A673 (cell line): ENCODE data around the gene MAGI1. TPM values are rescaled to one million over a fixed set of nuclear protein-coding genes. Genes with fewer than 3 reads are reported as not detected.

Experiments used
- BruUV-seq: library from RNA; stranded (reverse); fragments of 400-500 nt; replicated peaks from 2 replicates; lab custom pipeline; 2021; lab: Mats Ljungman, UMichigan
- CTCF ChIA-PET: fragments of 300-600 bp; sonication (Branson Sonifier 250); formaldehyde crosslinking; loops from one replicate; lab custom pipeline; 2022; ENCODE audit warnings: antibody characterized with exemption; lab: Charles Lee
- POLR2A ChIA-PET: fragments of 300-600 bp; sonication (Branson Sonifier 250); formaldehyde crosslinking; loops from one replicate; lab custom pipeline; 2022; ENCODE audit warnings: antibody characterized with exemption; ENCODE audit not compliant: low non-redundant PET; lab: Charles Lee
- DNase-seq: peaks from one replicate; pipeline ENCODE4 v3.0.0-alpha.2; 2015; ENCODE audit warnings: low spot score
- H3K27ac ChIP-seq: fragments of 200-600 bp; sonication (generic); 2 replicates; pipeline ENCODE4 v1.5.1; 2016; ENCODE audit warnings: mixed run types, low read depth, mild to moderate bottlenecking, mixed read lengths, antibody characterized with exemption, low read length; ENCODE audit not compliant: poor library complexity, severe bottlenecking
- H3K27me3 ChIP-seq: fragments of 200-600 bp; sonication (generic); replicated peaks from 2 replicates; pipeline ENCODE4 v1.6.1; 2017; ENCODE audit warnings: mixed run types, low read depth, mild to moderate bottlenecking, mixed read lengths, antibody characterized with exemption, low read length; ENCODE audit not compliant: insufficient read depth, poor library complexity
- H3K36me3 ChIP-seq: fragments of 200-600 bp; sonication (generic); 2 replicates; pipeline ENCODE4 v1.6.1; 2016; ENCODE audit warnings: mixed run types, mild to moderate bottlenecking, mixed read lengths, antibody characterized with exemption, low read length; ENCODE audit not compliant: insufficient read depth, poor library complexity, severe bottlenecking
- H3K4me1 ChIP-seq: fragments of 200-600 bp; sonication (generic); 2 replicates; pipeline ENCODE4 v1.6.1; 2017; ENCODE audit warnings: mixed run types, mild to moderate bottlenecking, mixed read lengths, antibody characterized with exemption, low read length; ENCODE audit not compliant: insufficient read depth, poor library complexity, severe bottlenecking
- H3K4me3 ChIP-seq: fragments of 200-600 bp; sonication (generic); 2 replicates; pipeline ENCODE4 v1.5.1; 2016; ENCODE audit warnings: low read depth, mixed run types, mild to moderate bottlenecking, mixed read lengths, low read length; ENCODE audit not compliant: poor library complexity, severe bottlenecking
- H3K9me3 ChIP-seq: fragments of 200-600 bp; sonication (generic); 2 replicates; pipeline ENCODE4 v1.6.1; 2016; ENCODE audit warnings: mixed run types, low read depth, mild to moderate bottlenecking, mixed read lengths, antibody characterized with exemption, low read length; ENCODE audit not compliant: poor library complexity, severe bottlenecking
- EZH2 ChIP-seq: fragments of 200-600 bp; sonication (generic); IDR thresholded peaks from 2 replicates; pipeline ENCODE4 v1.6.1; 2017; ENCODE audit warnings: borderline replicate concordance, low read depth, mild to moderate bottlenecking, mixed read lengths, antibody characterized with exemption, low read length; ENCODE audit not compliant: poor library complexity, severe bottlenecking
- intact Hi-C: fragments of 100-400 bp; cut with micrococcal nuclease; formaldehyde crosslinking; loops from one replicate; pipeline ENCODE4 v1.10.0; 2022; ENCODE audit not compliant: unreplicated experiment
- total RNA-seq: library from RNA; stranded (reverse); gene quantifications from 2 replicates; pipeline ENCODE4 v1.2.3, GENCODE V29; 2021
- TF ChIP-seq, protein P1 (sequence below): fragments of 300-800, 200-600 bp; sonication (generic); conservative IDR thresholded peaks from 2 replicates; pipeline ENCODE4 v1.5.1; 2017; ENCODE audit warnings: low read depth, mild to moderate bottlenecking, antibody characterized with exemption, low read length, moderate library complexity, mixed read lengths

The MAGI1 gene
- total RNA-seq, 1 experiment from 2014 or later = 30.5 TPM

DNA sequence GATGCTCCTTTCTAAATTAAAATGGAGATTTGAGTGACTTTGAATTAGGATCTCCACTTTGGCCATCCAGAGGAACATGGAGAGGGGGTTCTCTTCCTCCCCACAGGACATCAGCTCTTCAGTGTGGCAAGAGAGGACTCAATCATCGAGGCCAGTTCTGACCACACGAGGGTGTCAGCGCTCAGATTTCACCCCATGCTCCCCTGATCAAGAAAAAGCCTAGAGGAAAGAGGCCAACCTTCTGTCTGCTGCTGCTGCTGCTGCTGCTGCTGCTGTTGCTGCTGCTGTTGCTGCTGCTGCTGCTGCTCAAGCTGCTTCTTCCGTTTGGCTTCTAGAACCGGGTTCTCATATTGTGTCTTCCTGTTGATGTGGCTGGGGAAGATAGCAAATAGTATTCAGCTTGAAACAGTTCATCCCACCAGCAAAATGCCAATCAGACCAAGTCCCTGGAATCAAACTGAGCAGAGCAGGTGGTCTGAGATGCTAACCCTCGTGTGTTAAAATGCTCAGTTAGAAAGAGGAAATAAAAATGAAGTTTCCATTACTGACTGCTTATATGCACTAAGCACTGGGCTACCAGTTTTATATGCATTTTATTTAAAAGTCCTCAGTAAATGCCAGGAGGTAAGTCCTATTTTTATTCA is 599.0 kb downstream of the MAGI1 start:
- H3K27me3 ChIP-seq = no peaks in the 10 kb centered on the region
- no peak overlapping the region for H3K27ac ChIP-seq
- H3K9me3 ChIP-seq = no peaks in the 10 kb centered on the region
- intact Hi-C loops = loop anchor here (5.0 to 10.0 kb wide), 2 partner anchors 235 to 907 kb away; no protein-coding TSS in a partner anchor
- H3K36me3 ChIP-seq = no peaks in the 10 kb centered on the region
- peak; percentile 52 for DNase-seq
- H3K4me3 ChIP-seq = no peak overlapping the region
- ChIA-PET CTCF (interaction anchor here (0.7 to 1.0 kb wide), 3 partner anchors 475 to 780 kb away, joined by 3 read pairs; no protein-coding TSS in a partner anchor), POLR2A (no interaction called here)
- peaks cover 9% of the 10 kb centered on the region for H3K4me1 ChIP-seq
- BruUV-seq = no TSS peak
- TF ChIP-seq EZH2 = no peak
- TF ChIP-seq, protein P1, sequence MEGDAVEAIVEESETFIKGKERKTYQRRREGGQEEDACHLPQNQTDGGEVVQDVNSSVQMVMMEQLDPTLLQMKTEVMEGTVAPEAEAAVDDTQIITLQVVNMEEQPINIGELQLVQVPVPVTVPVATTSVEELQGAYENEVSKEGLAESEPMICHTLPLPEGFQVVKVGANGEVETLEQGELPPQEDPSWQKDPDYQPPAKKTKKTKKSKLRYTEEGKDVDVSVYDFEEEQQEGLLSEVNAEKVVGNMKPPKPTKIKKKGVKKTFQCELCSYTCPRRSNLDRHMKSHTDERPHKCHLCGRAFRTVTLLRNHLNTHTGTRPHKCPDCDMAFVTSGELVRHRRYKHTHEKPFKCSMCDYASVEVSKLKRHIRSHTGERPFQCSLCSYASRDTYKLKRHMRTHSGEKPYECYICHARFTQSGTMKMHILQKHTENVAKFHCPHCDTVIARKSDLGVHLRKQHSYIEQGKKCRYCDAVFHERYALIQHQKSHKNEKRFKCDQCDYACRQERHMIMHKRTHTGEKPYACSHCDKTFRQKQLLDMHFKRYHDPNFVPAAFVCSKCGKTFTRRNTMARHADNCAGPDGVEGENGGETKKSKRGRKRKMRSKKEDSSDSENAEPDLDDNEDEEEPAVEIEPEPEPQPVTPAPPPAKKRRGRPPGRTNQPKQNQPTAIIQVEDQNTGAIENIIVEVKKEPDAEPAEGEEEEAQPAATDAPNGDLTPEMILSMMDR = peak; percentile 30

DNA sequence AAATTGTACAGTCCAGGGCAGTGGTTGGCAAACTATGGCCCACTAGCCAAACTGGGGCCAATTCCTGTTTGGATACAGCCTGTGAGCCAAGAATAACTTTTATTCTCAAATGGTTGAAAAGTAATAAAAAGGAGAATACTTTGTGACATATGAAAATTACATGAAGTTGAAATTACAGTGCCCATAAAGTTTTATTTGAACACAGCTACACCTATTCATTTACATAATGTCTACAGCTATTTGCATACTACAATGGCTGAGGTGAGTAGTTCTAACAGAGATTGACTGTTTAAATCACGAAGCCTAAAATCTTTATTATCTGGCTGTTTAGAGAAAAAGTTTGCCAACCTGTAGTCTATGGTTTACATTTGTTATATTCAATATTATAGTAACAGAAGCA is 600.1 kb downstream of the MAGI1 start:
- H3K4me1 ChIP-seq = no peaks in the 10 kb centered on the region
- no peaks in the 10 kb centered on the region for H3K36me3 ChIP-seq
- no peak overlapping the region for H3K27ac ChIP-seq
- no peaks in the 10 kb centered on the region for H3K27me3 ChIP-seq
- intact Hi-C loops = loop anchor here (5.0 to 10.0 kb wide), 2 partner anchors 236 to 906 kb away; no protein-coding TSS in a partner anchor
- no peak overlapping the region for H3K4me3 ChIP-seq
- no peaks in the 10 kb centered on the region for H3K9me3 ChIP-seq
- no peak for DNase-seq
- POLR2A ChIA-PET = no interaction called here
- CTCF ChIA-PET = interaction anchor here (0.5 kb wide), 1 partner anchor 764 kb away, joined by 4 read pairs; no protein-coding TSS in a partner anchor
- BruUV-seq = no TSS peak
- TF ChIP-seq EZH2 = no peak
- TF ChIP-seq, protein P1 = no peak

DNA sequence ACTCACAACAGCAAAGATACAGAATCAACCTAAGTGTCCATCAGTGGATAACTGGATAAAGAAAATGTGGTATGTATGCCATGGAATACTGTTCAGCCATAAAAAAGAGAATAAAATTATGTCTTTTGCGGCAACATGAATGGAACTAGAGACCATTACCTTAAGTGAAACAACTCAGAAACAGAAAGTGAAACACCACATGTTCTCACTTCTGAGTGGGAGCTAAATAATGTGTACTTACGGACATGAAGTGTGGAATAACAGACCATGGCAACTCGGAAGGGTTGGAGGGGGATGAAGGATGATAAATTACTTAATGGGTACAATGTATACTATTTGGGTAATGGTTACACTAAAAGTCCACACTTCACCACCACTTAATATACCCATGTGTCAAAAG is 600.6 kb downstream of the MAGI1 start:
- Histone ChIP-seq H3K27ac (no peak overlapping the region), H3K9me3 (no peaks in the 10 kb centered on the region), H3K4me3 (no peak overlapping the region), H3K36me3 (no peaks in the 10 kb centered on the region), H3K4me1 (no peaks in the 10 kb centered on the region), H3K27me3 (no peaks in the 10 kb centered on the region)
- TF ChIP-seq, protein P1 = no peak
- TF ChIP-seq EZH2 = no peak
- intact Hi-C loops = loop anchor here (5.0 to 10.0 kb wide), 2 partner anchors 237 to 906 kb away; no protein-coding TSS in a partner anchor
- ChIA-PET CTCF (no interaction called here), POLR2A (no interaction called here)
- DNase-seq = no peak
- BruUV-seq = no TSS peak
